GM06990 (cell line): ENCODE measurements around the gene GAS2.

ENCODE experiments used
- DNase-seq: peaks from one replicate; pipeline ENCODE4 v3.0.0-alpha.2; 2011; ENCODE audit not compliant: insufficient read length; ENCODE audit errors: extremely low read depth
- H3K27me3 ChIP-seq: replicated peaks from 2 replicates; pipeline ENCODE4 v1.6.0; 2011; ENCODE audit warnings: low read length; ENCODE audit not compliant: control insufficient read depth, insufficient read depth
- H3K36me3 ChIP-seq: 2 replicates; pipeline ENCODE4 v1.5.1; 2011; ENCODE audit warnings: low read length; ENCODE audit not compliant: control insufficient read depth, insufficient read depth
- H3K4me3 ChIP-seq: replicated peaks from 2 replicates; pipeline ENCODE4 v1.5.1; 2011; ENCODE audit warnings: low read depth, mild to moderate bottlenecking, control low read depth, low read length
- TF ChIP-seq, protein P1 (sequence below): IDR thresholded peaks from 2 replicates; pipeline ENCODE4 v1.5.1; 2011; ENCODE audit warnings: low read length, control low read depth, mild to moderate bottlenecking, inconsistent platforms; ENCODE audit not compliant: insufficient read depth, poor library complexity, severe bottlenecking

GAS2 gene

DNA sequence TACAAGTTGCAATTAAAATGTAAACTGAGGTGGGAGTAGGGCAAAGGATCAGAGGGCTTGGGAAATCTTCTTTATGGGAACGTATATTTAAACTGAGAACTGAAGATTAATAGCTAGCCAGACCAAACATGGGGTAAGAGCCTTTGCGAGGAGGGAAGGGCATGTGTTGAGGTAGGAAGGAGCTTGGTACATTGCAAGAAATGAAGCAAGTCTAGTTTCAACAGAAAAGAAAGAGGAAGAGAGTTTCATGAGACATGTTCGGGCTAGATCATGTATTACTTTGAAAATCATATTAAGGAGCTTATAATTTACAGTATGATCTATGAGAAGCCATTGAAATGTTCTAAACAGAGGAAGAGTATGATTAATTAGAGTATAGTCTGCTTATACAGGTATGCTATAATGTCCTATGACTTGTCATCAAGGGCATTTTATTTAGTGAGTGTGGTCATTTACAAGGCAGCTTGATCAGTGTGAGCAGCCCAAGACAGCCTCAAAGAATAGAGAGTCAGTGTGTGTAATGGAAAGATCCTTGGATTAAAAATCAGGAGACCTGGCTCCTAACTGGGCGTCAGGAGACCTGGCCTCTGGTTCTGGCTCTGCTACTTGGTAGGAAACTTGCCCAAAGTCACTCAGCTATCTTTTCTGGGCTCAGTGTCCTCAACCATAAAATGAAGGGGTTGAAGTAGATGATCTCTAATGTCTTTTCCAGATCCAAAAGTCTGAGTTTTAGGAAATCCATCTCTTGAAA is 10.9 kb downstream of the GAS2 start:
- no peak for DNase-seq
- TF ChIP-seq, protein P1, sequence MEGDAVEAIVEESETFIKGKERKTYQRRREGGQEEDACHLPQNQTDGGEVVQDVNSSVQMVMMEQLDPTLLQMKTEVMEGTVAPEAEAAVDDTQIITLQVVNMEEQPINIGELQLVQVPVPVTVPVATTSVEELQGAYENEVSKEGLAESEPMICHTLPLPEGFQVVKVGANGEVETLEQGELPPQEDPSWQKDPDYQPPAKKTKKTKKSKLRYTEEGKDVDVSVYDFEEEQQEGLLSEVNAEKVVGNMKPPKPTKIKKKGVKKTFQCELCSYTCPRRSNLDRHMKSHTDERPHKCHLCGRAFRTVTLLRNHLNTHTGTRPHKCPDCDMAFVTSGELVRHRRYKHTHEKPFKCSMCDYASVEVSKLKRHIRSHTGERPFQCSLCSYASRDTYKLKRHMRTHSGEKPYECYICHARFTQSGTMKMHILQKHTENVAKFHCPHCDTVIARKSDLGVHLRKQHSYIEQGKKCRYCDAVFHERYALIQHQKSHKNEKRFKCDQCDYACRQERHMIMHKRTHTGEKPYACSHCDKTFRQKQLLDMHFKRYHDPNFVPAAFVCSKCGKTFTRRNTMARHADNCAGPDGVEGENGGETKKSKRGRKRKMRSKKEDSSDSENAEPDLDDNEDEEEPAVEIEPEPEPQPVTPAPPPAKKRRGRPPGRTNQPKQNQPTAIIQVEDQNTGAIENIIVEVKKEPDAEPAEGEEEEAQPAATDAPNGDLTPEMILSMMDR = no peak
- Histone ChIP-seq H3K36me3 (no peaks in the 10 kb centered on the region), H3K4me3 (no peak overlapping the region), H3K27me3 (no peaks in the 10 kb centered on the region)

DNA sequence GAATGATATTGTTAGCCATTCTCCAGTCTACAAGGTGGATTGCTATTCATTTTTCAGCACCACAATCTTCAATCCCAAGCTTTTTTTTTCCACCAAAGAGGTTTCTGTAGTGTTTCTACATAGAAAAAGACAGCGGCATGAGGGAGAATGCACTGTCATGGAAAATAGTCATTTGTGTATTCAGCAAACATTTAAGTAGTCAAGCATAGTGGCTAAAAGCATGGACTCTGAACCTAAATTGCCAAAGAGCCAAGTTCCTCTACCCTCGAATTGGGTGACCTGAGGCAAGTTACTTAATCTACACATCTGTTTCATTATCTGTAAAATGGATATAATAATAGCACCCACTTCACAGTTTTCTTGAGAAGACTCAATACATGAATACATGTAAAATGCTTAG is 14.2 kb downstream of the GAS2 start:
- no peak overlapping the region for H3K4me3 ChIP-seq
- H3K27me3 ChIP-seq = no peaks in the 10 kb centered on the region
- TF ChIP-seq, protein P1 = no peak
- no peak for DNase-seq
- no peaks in the 10 kb centered on the region for H3K36me3 ChIP-seq

DNA sequence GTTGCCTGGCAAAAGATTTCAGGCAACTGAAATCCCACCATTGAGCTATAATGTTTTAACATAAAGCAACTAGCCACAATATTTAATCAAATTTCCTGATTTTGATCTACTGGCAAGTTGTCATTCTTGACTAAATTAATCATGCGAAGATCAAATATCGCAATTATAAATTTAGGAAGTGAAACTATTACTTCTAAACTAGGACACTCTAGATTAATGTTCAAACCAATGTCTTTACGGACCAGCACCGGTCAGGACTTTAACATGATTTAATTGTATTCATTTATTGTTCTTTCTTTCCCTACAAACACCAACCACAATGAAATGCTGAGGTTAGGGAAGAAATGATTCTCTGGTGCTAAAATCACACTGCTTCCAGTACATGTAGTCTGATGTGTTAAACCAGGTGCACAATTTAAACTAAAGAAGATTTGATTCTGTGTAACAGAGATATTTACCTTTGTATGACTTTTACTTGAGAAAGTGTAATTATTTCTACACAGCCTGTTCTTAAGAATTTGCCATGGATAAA is 14.9 kb downstream of the GAS2 start:
- no peak for DNase-seq
- TF ChIP-seq, protein P1 = no peak
- no peaks in the 10 kb centered on the region for H3K27me3 ChIP-seq
- H3K36me3 ChIP-seq = no peaks in the 10 kb centered on the region
- H3K4me3 ChIP-seq = no peak overlapping the region

DNA sequence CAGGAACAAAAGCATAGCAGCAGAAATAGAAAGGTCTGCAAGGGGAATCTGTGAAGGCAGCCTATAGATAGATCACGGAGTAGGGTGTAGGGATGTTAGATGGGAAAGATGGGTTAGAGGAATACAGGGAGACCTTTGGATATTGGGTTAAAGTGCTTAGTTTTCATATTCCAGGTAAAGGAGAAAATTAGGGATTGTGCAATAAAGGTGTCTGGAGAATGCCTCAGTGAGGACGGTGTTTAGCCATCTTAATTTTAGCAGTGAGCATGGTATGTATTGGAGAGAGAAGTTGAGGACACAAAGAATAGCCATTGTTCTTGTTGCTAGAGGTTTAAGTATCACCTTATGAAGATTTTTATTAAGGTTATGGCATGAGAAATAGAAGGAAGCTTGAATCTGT is 17.7 kb downstream of the GAS2 start:
- no peak for DNase-seq
- H3K4me3 ChIP-seq = no peak overlapping the region

DNA sequence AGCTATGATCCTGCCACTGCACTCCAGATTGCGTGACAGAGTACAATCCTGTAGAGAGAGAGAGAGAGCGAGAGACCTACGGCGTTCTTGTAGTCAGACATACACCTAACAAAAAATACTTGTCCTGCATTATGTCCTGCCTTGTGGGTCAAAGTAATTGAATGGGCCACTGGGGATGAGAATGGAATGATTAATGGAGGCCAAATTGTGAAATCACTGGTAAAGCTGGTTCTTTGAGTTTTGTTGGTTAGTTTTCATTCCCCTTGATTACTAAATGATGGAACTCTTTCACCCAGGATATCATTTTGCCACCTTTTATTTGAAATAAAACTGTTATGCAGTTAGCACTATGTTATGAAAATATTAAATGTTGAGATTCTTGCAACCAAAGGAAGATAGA is 18.7 kb downstream of the GAS2 start:
- DNase-seq = no peak
- Histone ChIP-seq H3K4me3 (no peak overlapping the region), H3K27me3 (no peaks in the 10 kb centered on the region), H3K36me3 (no peaks in the 10 kb centered on the region)
- TF ChIP-seq, protein P1 = no peak

More for the DNA sequence above, 17.7 kb downstream of the GAS2 start:
- TF ChIP-seq, protein P1 = no peak
- H3K27me3 ChIP-seq = no peaks in the 10 kb centered on the region
- H3K36me3 ChIP-seq = no peaks in the 10 kb centered on the region
